NT2/D1 (cell line): ENCODE measurements around the gene STARD5.
"Not testable (repeated sequence)": the region's sequence is repeated elsewhere in the genome, so short reads cannot be mapped to it uniquely, and the experiment has no call there.

Experiments used
- DNase-seq: peaks from one replicate; pipeline ENCODE4 v3.0.0-alpha.2; 2011; ENCODE audit warnings: low read depth, low spot score
- H3K27me3 ChIP-seq: 2 replicates; pipeline ENCODE4 v1.6.0; 2011; ENCODE audit warnings: mild to moderate bottlenecking; ENCODE audit not compliant: insufficient read length, insufficient read depth
- H3K36me3 ChIP-seq: 2 replicates; pipeline ENCODE4 v1.6.1; 2011; ENCODE audit warnings: mild to moderate bottlenecking, low read length, mixed read lengths; ENCODE audit not compliant: insufficient read depth, insufficient read length
- H3K4me1 ChIP-seq: 2 replicates; pipeline ENCODE4 v1.5.1; 2011; ENCODE audit not compliant: insufficient read depth, insufficient read length
- H3K4me3 ChIP-seq: 2 replicates; pipeline ENCODE4 v1.5.1; 2011; ENCODE audit warnings: low read depth; ENCODE audit not compliant: insufficient read length
- H3K9ac ChIP-seq: 2 replicates; pipeline ENCODE4 v1.6.0; 2011; ENCODE audit warnings: low read depth; ENCODE audit not compliant: insufficient read length
- H3K9me3 ChIP-seq: 2 replicates; pipeline ENCODE4 v1.5.1; 2011; ENCODE audit warnings: mild to moderate bottlenecking, low read length; ENCODE audit not compliant: insufficient read depth
- SUZ12 ChIP-seq: IDR thresholded peaks from 2 replicates; pipeline ENCODE4 v1.6.1; 2011; ENCODE audit not compliant: insufficient read length, insufficient read depth; ENCODE audit errors: extremely low read depth
- YY1 ChIP-seq: IDR thresholded peaks from 2 replicates; pipeline ENCODE4 v1.6.1; 2011; ENCODE audit not compliant: insufficient read length, insufficient read depth
- ZNF274 ChIP-seq: IDR thresholded peaks from 2 replicates; pipeline ENCODE4 v1.6.1; 2011; ENCODE audit warnings: mild to moderate bottlenecking, low read depth, low read length

Gene STARD5

GRCh38 chr15:81336568-81336967 is 12.6 kb upstream of the STARD5 start:
- no peak for DNase-seq
- Histone ChIP-seq H3K4me3 (no peak overlapping the region), H3K9ac (no peak overlapping the region), H3K27me3 (no peaks in the 10 kb centered on the region), H3K36me3 (no peaks in the 10 kb centered on the region), H3K9me3 (no peaks in the 10 kb centered on the region), H3K4me1 (no peaks in the 10 kb centered on the region)
- TF ChIP-seq ZNF274 (no peak), YY1 (no peak)

GRCh38 chr15:81335631-81336030 is 11.7 kb upstream of the STARD5 start:
- no peaks in the 10 kb centered on the region for H3K27me3 ChIP-seq
- H3K36me3 ChIP-seq, result no peaks in the 10 kb centered on the region
- TF ChIP-seq YY1 (no peak), ZNF274 (no peak), SUZ12 (no peak)

GRCh38 chr15:81334768-81335435 is 11.0 kb upstream of the STARD5 start:
- TF ChIP-seq SUZ12, result no peak
- TF ChIP-seq YY1, result no peak
- TF ChIP-seq ZNF274, result no peak
- Histone ChIP-seq H3K9me3 (no peaks in the 10 kb centered on the region), H3K27me3 (no peaks in the 10 kb centered on the region), H3K4me1 (no peaks in the 10 kb centered on the region), H3K9ac (no peak overlapping the region), H3K36me3 (no peaks in the 10 kb centered on the region), H3K4me3 (no peak overlapping the region)
- no peak for DNase-seq

More at GRCh38 chr15:81335631-81336030, 11.7 kb upstream of the STARD5 start:
- Histone ChIP-seq H3K9me3 (no peaks in the 10 kb centered on the region), H3K9ac (no peak overlapping the region), H3K4me3 (no peak overlapping the region), H3K4me1 (no peaks in the 10 kb centered on the region)
- DNase-seq, result no peak

- H3K4me1 ChIP-seq, result no peaks in the 10 kb centered on the region
- no peaks in the 10 kb centered on the region for H3K36me3 ChIP-seq
- no peak overlapping the region for H3K4me3 ChIP-seq
- DNase-seq, result no peak
- H3K9me3 ChIP-seq, result no peaks in the 10 kb centered on the region
- no peaks in the 10 kb centered on the region for H3K27me3 ChIP-seq
- H3K9ac ChIP-seq, result no peak overlapping the region
- no peak for TF ChIP-seq ZNF274
- TF ChIP-seq SUZ12, result no peak
- no peak for TF ChIP-seq YY1
These were observed 9.4 kb upstream of the STARD5 start for GRCh38 chr15:81333363-81333762.

GRCh38 chr15:81332326-81332725 is 8.4 kb upstream of the STARD5 start:
- Histone ChIP-seq H3K4me3 (no peak overlapping the region), H3K9ac (no peak overlapping the region), H3K9me3 (no peaks in the 10 kb centered on the region), H3K36me3 (no peaks in the 10 kb centered on the region), H3K4me1 (no peaks in the 10 kb centered on the region), H3K27me3 (no peaks in the 10 kb centered on the region)
- DNase-seq, result no peak
- TF ChIP-seq SUZ12 (no peak), ZNF274 (no peak), YY1 (no peak)

- no peak for DNase-seq
These were observed 7.7 kb upstream of the STARD5 start for GRCh38 chr15:81331600-81331999.

GRCh38 chr15:81331141-81331540 is 7.2 kb upstream of the STARD5 start:
- not testable (repeated sequence) for H3K4me3 ChIP-seq, H3K36me3 ChIP-seq, H3K9me3 ChIP-seq, DNase-seq, H3K4me1 ChIP-seq, H3K9ac ChIP-seq, H3K27me3 ChIP-seq

More at GRCh38 chr15:81331600-81331999, 7.7 kb upstream of the STARD5 start:
- Histone ChIP-seq H3K4me1 (no peaks in the 10 kb centered on the region), H3K27me3 (no peaks in the 10 kb centered on the region), H3K9ac (no peak overlapping the region), H3K4me3 (no peak overlapping the region), H3K36me3 (no peaks in the 10 kb centered on the region), H3K9me3 (no peaks in the 10 kb centered on the region)
- TF ChIP-seq YY1, result no peak
